Nucleus accumbens (tissue), 56 donors: ENCODE results near the gene OR4N2.
"Not testable (repeated sequence)": the region's sequence is repeated elsewhere in the genome, so short reads cannot be mapped to it uniquely, and the experiment has no call there.

Experiments used
- DNase-seq, 56 donors: peaks; one replicate each; lab custom pipeline; 2025; lab: John Stamatoyannopoulos, UW

The OR4N2 gene

DNA sequence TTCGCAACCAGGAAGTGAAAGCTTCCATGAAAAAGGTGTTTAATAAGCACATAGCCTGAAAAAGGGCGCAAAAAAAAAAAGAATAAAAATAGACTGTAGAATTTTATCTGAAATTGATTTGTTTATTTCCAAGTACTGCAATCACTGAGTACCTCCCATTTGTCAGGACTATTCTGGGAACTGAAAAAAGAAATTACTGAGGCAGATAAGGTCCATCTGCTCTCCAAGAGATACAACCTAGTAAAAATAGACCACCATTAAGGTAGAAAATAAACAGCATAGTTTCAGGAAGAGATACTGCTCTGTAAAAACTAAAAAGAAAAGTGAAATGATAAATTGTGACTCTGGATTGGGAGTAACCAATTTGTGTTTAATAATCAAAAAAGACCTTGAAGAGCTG lies 24.7 kb downstream of the OR4N2 start:
- DNase-seq: no peak

DNA sequence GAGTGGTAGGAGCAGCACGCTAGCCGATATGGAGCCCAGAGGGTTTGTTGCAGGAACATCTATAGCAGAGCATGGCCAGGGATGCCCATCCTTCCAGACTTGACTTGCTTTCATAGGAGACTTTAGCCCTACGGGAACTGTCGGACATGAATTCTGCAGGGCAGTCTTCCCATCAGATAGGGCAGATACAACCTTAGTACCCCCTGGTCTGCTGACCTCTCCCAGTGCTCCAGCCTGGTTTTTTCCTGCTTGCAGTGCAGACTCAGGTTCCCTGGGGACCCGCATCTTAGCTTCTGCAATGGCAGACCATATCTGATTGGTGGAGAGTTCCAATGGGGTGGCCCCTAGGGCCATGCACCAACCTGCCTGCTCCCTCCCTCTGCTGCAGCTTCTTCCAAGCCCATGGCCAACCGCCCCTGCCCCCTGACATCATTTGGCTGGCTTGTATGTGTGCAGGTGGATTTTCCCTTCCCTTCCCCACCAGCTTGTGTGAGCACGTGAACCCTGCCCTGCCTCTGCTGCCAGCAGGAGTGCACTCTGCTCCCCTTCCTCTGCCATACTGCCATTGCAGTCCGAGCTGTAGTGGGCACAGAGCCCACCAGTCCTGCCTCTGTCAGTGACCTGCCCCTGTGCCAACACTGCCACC lies 30.8 kb downstream of the OR4N2 start:
- not testable (repeated sequence) for DNase-seq

DNA sequence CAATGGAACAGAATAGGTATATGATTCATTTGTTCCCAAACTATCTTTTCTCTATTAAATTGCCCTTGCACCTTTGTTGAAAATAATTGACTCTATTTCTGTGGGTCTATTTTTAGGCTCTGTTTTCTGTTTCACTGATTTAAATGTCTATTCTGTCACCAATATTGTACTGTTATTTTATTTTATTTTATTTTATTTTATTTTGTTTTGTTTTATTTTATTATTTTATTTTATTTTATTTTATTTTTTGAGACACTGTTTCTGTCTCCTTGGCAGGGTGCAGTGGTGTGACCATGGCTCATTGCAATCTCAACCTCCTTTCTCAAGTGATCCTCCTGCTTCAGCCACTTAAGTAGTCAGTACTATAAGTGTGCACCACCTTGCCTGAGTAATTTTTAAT lies 34.9 kb downstream of the OR4N2 start:
- DNase-seq: no peak

DNA sequence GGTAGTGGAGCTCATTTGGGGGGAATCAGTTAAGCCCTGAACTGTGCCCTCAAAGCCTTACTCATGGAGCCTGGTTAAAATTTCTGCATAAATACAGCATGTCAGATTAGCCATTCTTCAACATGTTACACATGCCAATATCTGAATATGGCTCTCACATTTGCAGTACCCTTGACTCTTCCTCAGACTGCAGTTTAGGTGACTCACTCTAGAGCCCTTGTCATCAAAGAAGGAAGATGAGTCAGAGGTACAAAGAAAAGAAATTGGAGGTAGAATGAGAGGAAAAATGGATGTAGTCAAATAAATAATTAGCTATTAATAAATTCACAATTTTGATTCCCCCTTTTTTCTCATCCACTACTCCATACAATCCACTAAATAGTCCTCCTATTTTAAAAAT lies 47.8 kb downstream of the OR4N2 start:
- DNase-seq: no peak

DNA sequence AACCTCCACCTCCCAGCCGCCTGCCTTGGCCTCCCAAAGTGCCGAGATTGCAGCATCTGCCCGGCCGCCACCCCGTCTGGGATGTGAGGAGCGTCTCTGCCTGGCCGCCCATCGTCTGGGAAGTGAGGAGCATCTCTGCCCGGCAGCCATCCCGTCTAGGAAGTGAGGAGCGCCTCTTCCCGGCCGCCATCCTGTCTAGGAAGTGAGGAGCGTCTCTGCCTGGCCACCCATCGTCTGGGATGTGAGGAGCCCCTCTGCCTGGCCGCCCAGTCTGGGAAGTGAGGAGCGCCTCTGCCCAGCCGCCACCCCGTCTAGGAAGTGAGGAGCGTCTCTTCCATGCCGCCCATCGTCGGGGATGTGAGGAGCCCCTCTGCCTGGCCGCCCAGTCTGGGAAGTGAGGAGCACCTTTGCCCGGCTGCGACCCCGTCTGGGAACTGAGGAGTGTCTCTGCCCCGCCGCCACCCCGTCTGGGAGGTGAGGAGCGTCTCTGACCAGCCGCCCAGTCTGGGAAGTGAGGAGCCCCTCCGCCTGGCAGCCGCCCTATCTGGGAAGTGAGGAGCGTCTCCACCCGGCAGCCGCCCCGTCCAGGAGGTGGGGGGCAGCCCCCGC lies 62.6 kb downstream of the OR4N2 start:
- DNase-seq: not testable (repeated sequence)

DNA sequence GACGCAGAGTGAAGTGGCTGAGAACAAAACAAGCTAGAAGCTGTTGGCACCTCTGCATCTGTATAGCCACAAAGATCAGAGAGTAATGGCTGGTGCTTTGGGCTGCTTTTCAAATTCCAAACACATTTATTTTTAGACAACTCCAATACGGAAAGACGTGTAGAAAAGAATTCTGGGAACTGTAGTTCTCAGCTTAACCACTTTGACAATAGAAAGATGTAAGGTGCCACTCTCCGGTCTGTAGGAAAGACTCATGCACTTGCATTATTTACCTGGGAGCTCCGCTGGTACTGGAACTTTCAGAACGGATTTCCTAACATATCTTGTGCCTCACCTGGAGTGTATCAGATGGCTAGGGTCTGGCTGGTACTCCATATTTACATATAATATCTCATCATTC lies 69.6 kb downstream of the OR4N2 start:
- no peak for DNase-seq

DNA sequence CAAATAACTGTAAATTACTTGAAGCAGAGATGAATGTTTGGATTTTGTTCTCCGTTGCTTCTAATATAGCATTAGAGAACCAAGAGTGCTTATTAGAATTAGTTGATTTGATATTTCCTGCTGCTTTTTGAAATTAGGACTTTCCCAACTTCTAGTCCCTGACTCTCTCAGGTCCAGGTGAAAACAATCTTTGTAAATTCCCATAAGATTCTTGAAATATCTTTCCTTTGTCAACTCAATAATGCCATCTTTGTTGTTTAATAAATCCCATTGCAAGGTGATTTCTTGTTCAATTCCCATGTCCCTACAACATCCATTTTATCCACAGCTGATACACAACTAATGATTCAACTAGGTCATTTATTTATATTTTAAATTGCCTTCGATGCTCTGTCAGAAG lies 71.3 kb downstream of the OR4N2 start, which contains the start of gene OR4K2:
Gene OR4K2, plus strand, starts transcription at position 301 of the 400 bp plus-strand sequence. CDS start 1,126 bp downstream, outside the sequence.
- no peak for DNase-seq

DNA sequence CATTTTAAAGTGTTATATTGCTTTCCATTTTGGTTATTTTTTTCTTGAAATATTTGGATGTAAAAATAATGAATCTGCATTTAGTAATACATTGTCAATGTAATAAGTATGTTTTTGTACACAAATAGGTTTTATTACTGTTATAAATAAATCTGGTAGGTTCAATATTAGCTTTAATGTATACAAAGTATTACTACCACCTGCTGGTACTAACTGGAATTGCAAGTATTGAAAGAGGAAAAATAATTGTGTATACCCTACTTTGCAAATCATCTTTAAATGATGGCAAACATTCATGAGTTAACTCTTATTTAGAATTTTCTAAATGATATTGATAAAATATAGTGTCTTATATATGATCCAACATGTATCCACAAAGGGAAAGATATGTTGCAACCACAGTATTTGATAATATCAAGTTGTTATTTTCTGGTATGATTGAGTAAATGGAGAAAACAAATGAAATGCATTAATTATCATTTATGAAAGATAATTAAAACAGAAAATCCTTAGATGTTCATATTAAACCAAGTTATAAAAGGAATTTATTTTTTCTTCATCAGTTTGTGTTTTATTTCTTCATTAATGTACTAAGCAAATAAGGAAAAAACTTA lies 74.6 kb downstream of the OR4N2 start:
- DNase-seq: no peak
